PC-9 (cell line): ENCODE data around the gene TBATA. TPM values are rescaled to one million over a fixed set of nuclear protein-coding genes. Genes with fewer than 3 reads are reported as not detected.

Experiments used
- BruUV-seq: library from RNA; stranded (reverse); fragments of 400-500 nt; replicated peaks from 2 replicates; lab custom pipeline; 2021; lab: Mats Ljungman, UMichigan
- CTCF ChIA-PET: fragments of 300-600 bp; sonication (Branson Sonifier 250); formaldehyde crosslinking; loops from one replicate; lab custom pipeline; 2022; ENCODE audit warnings: antibody characterized with exemption; lab: Charles Lee
- POLR2A ChIA-PET: fragments of 300-600 bp; sonication (Branson Sonifier 250); formaldehyde crosslinking; loops from one replicate; lab custom pipeline; 2022; ENCODE audit warnings: antibody characterized with exemption; ENCODE audit not compliant: unreplicated experiment; lab: Charles Lee
- DNase-seq, 2 experiments: peaks; one replicate each; pipeline versions ENCODE4 v3.0.0 to v3.0.0-alpha.2; 2015 to 2022; ENCODE audit warnings: mixed read lengths in 1 of 2
- H2AFZ ChIP-seq: fragments of 200-600 bp; sonication (generic); 2 replicates; pipeline ENCODE4 v1.8.1; 2017; ENCODE audit warnings: antibody characterized with exemption
- H3F3A ChIP-seq: fragments of 200-600 bp; sonication (generic); 2 replicates; pipeline ENCODE4 v1.8.1; 2017; ENCODE audit warnings: antibody characterized with exemption, mild to moderate bottlenecking, low read depth; ENCODE audit not compliant: insufficient read depth
- H3K27ac ChIP-seq: fragments of 200-600 bp; sonication (generic); 2 replicates; pipeline ENCODE4 v1.6.1; 2016; ENCODE audit warnings: mixed run types
- H3K27me3 ChIP-seq: fragments of 200-600 bp; sonication (generic); 2 replicates; pipeline ENCODE4 v1.6.1; 2016; ENCODE audit warnings: low read depth, mixed run types; ENCODE audit not compliant: insufficient read depth
- H3K36me3 ChIP-seq: fragments of 200-600 bp; sonication (generic); 2 replicates; pipeline ENCODE4 v1.6.1; 2016; ENCODE audit warnings: low read depth, mixed run types
- H3K4me1 ChIP-seq: fragments of 200-600 bp; sonication (generic); replicated peaks from 2 replicates; pipeline ENCODE4 v1.6.1; 2016; ENCODE audit warnings: mixed run types; ENCODE audit not compliant: insufficient read depth
- H3K4me2 ChIP-seq: fragments of 200-600 bp; sonication (generic); 2 replicates; pipeline ENCODE4 v1.6.1; 2017; ENCODE audit warnings: mixed run types
- H3K4me3 ChIP-seq: fragments of 200-600 bp; sonication (generic); 2 replicates; pipeline ENCODE4 v1.6.1; 2016; ENCODE audit warnings: mixed run types
- H3K79me2 ChIP-seq: fragments of 200-600 bp; sonication (generic); 2 replicates; pipeline ENCODE4 v1.6.1; 2017; ENCODE audit warnings: low read depth, mixed run types
- H3K9me2 ChIP-seq: fragments of 200-600 bp; sonication (generic); 2 replicates; pipeline ENCODE4 v1.8.1; 2017; ENCODE audit warnings: mild to moderate bottlenecking; ENCODE audit not compliant: insufficient read depth
- H3K9me3 ChIP-seq: fragments of 200-600 bp; sonication (generic); 2 replicates; pipeline ENCODE4 v1.8.1; 2016; ENCODE audit warnings: low read depth; ENCODE audit not compliant: insufficient read depth
- H4K20me1 ChIP-seq: fragments of 200-600 bp; sonication (generic); 2 replicates; pipeline ENCODE4 v1.8.1; 2017; ENCODE audit not compliant: insufficient read depth
- EZH2 ChIP-seq: fragments of 200-600 bp; sonication (generic); IDR thresholded peaks from 2 replicates; pipeline ENCODE4 v1.8.0; 2017; ENCODE audit warnings: antibody characterized with exemption, low read depth
- intact Hi-C: fragments of 100-400 bp; cut with micrococcal nuclease; formaldehyde crosslinking; loops from one replicate; pipeline ENCODE4 v1.10.0; 2022; ENCODE audit not compliant: unreplicated experiment
- total RNA-seq: library from RNA; stranded (reverse); gene quantifications from 2 replicates; pipeline ENCODE4 v1.2.3, GENCODE V29; 2021
- TF ChIP-seq, protein P1 (sequence below): fragments of 200-600 bp; sonication (generic); conservative IDR thresholded peaks from 2 replicates; pipeline ENCODE4 v1.6.1; 2017; ENCODE audit warnings: mixed run types, antibody characterized with exemption, mild to moderate bottlenecking, moderate library complexity

TBATA gene
- total RNA-seq, 1 experiment from 2014 or later, result not detected

DNA sequence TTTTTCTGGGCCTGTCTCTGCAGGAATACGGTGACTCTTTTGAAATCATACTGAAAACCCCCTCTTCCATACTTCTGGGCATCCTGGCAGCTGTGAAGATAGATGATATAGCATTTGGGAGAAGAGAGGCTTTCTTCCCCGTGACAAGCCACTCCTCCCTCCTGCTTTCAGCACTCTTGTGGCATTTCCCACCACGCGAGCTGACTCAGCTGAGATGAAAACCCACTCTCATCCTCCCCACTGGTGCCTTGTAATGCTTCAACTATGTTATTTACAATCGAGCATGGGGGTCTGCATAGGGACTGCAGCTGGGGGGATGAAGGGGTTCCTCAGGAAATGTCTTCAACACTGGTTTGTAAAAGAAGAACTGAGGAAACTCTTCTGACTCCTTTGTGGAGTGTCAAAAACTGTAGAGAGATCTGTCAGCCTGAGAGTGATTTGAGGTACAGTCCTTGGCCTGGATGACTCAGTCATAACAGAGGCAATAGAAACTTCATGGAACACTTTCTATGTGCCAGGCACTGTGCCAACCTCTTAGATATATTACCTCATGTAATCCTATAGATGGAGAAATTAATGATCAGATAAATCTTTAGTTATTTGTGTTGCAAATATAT is 1.7 kb upstream of the TBATA start:
- no peaks in the 10 kb centered on the region for H3K27me3 ChIP-seq
- TF ChIP-seq, protein P1, sequence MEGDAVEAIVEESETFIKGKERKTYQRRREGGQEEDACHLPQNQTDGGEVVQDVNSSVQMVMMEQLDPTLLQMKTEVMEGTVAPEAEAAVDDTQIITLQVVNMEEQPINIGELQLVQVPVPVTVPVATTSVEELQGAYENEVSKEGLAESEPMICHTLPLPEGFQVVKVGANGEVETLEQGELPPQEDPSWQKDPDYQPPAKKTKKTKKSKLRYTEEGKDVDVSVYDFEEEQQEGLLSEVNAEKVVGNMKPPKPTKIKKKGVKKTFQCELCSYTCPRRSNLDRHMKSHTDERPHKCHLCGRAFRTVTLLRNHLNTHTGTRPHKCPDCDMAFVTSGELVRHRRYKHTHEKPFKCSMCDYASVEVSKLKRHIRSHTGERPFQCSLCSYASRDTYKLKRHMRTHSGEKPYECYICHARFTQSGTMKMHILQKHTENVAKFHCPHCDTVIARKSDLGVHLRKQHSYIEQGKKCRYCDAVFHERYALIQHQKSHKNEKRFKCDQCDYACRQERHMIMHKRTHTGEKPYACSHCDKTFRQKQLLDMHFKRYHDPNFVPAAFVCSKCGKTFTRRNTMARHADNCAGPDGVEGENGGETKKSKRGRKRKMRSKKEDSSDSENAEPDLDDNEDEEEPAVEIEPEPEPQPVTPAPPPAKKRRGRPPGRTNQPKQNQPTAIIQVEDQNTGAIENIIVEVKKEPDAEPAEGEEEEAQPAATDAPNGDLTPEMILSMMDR, result no peak
- no peak for TF ChIP-seq EZH2
- no peaks in the 10 kb centered on the region for H4K20me1 ChIP-seq
- H3F3A ChIP-seq, result peaks cover 13% of the 10 kb centered on the region
- peaks cover 28% of the 10 kb centered on the region for H3K4me1 ChIP-seq
- POLR2A ChIA-PET, result interaction anchor here (0.7 kb wide), 1 partner anchor 416 kb away, joined by 5 read pairs; no protein-coding TSS in a partner anchor
- H3K9me2 ChIP-seq, result no peaks in the 10 kb centered on the region
- intact Hi-C loops, result no loop called here
- CTCF ChIA-PET, result no interaction called here
- BruUV-seq, result no TSS peak
- H3K4me3 ChIP-seq, result no peak overlapping the region
- H3K4me2 ChIP-seq, result no peak overlapping the region
- H3K9me3 ChIP-seq, result no peaks in the 10 kb centered on the region
- no peak overlapping the region for H2AFZ ChIP-seq
- H3K36me3 ChIP-seq, result no peaks in the 10 kb centered on the region
- H3K27ac ChIP-seq, result no peak overlapping the region
- no peak for DNase-seq
- no peaks in the 10 kb centered on the region for H3K79me2 ChIP-seq

DNA sequence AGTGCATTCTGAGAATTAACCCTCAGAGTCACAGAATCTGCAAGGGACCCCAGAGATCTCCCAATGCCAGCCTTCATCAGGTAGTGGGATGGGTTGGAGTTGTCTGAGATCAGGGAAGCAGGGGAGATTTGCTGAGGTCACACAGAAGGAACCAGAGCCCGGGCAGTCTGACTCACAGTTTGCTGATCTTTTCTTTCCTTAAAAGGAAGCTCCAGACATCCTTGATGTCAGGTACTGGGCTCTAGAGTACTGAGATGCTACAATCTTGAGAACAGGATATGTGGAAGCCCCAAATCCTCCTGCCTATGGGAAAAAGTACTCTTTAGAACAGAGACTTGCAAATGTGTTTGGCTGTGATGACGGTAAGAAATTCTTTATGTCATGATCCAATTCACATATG is 706 bp downstream of the TBATA start:
- Histone ChIP-seq H3K27ac (no peak overlapping the region), H3K9me3 (no peaks in the 10 kb centered on the region), H3K4me3 (no peak overlapping the region), H3K27me3 (no peaks in the 10 kb centered on the region), H2AFZ (no peak overlapping the region), H3K9me2 (no peaks in the 10 kb centered on the region), H3F3A (peaks cover 7% of the 10 kb centered on the region; the same call in 1 of the 2 replicates), H3K4me2 (no peak overlapping the region), H3K4me1 (peaks cover 23% of the 10 kb centered on the region), H4K20me1 (no peaks in the 10 kb centered on the region), H3K36me3 (no peaks in the 10 kb centered on the region), H3K79me2 (no peaks in the 10 kb centered on the region)
- intact Hi-C loops, result no loop called here
- no peak for DNase-seq
- POLR2A ChIA-PET, result no interaction called here
- no peak for TF ChIP-seq EZH2
- TF ChIP-seq, protein P1, result no peak
- no TSS peak for BruUV-seq
- CTCF ChIA-PET, result no interaction called here

DNA sequence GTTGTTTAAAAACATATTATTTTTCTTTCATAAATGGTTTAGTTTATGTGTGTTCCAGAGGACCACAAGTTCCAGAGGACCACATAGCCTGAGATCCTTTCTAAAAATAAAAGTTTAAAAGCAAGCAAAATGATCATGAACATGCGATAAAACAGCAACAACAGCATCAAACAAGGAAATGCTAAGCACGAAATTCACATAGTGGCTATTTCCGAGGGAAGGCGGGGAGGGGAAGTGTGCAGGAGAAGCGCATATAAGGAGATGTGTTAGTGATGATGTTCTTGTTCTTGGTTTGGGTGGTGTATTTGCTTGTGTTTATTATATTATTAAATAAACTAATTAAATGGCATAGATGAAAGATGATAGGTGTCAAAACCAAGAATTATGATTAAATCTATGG is 1.2 kb downstream of the TBATA start:
- Histone ChIP-seq H3K4me1 (peaks cover 28% of the 10 kb centered on the region), H3K79me2 (no peaks in the 10 kb centered on the region), H3K36me3 (no peaks in the 10 kb centered on the region), H2AFZ (no peak overlapping the region), H3F3A (peaks cover 11% of the 10 kb centered on the region; the same call in 1 of the 2 replicates), H4K20me1 (no peaks in the 10 kb centered on the region), H3K9me2 (no peaks in the 10 kb centered on the region), H3K4me3 (no peak overlapping the region), H3K27me3 (no peaks in the 10 kb centered on the region), H3K9me3 (no peaks in the 10 kb centered on the region), H3K27ac (no peak overlapping the region), H3K4me2 (no peak overlapping the region)
- no TSS peak for BruUV-seq
- CTCF ChIA-PET, result no interaction called here
- intact Hi-C loops, result no loop called here
- no peak for DNase-seq
- POLR2A ChIA-PET, result no interaction called here
- TF ChIP-seq, protein P1, result no peak
- TF ChIP-seq EZH2, result no peak
